HG03097 (cell line): ENCODE results near the gene CLEC12A.
"Not testable (repeated sequence)": the region's sequence is repeated elsewhere in the genome, so short reads cannot be mapped to it uniquely, and the experiment has no call there.

Experiments
- ATAC-seq: cut with Tn5 transposase; IDR thresholded peaks from one replicate; pipeline ENCODE4 v1.9.1; 2021; ENCODE audit not compliant: unreplicated experiment, low FRiP score

CLEC12A gene

DNA sequence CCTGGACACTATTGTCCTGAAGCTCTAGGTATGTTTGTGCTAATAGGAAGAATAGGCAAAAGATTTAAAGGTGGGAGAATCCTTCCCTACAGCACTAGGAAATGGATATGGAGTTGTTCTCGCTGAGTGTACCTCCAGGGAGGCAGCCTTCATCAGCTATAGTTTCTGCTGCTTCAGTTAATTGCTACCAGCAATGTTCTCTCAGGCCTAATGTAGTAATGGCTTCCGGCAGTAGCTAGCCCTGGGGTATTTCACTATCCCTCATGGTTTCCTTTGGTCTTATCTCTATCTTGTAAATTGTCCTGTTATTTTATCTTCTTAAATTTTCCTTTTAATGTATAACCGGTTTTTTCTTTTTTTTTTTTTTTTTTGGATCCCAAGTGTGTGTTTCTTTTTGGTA is 9.3 kb upstream of the CLEC12A start:
- ATAC-seq, result no peak

DNA sequence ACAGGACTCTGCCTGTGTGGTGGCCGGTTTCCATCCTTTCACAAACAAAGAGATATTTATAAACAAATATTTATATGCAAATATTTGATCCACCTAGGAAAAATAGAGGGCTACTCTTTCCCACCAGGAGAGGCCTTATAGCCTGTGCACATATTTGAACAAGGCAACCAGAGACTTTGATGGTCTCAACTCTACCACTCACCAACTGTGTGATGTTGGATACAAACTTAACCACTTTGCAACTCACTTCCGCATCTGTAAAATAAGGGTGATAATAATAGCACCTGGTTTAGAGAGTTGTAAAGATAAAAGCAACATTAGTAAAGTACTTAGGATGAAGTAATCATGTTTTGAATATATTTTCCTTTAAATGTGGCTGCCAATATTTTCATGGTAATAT is 1.5 kb upstream of the CLEC12A start:
- ATAC-seq, result no peak

DNA sequence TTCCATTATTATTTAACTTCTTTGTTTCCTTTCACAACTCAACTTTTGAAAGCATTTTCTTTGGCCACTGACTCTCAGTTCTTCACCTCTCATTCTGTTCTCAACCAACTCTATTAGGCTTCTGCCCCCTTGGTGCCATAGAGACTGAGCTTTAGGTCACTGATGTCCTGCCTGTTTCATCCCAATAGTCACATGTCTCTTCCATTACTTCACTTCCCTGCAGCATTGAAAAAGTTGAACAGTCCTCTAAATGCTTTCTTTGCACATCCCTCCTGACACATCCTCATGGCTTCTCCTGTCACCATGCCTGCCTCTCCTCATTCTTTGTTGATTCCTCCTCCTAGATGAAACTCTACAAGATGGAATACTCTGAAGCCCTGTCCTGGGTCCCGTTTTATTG is 2.7 kb downstream of the CLEC12A start:
- ATAC-seq, result no peak

DNA sequence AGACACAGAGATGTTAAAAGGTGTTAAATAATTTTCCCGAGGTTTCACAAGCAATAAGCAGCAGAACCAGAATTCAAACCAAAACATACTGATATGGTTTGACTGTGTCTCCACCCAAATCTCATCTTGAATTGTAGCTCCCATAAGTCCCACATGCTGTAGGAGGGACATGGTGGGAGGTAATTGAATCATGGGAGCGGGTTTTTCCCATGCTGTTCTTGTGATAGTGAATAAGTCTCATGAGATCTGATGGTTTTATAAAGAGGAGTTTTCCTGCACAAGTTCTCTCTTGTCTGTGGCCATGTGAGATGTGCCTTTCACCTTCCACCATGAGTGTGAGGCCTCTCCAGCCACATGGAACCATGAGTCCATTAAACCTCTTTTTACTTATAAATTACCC is 3.5 kb downstream of the CLEC12A start:
- not testable (repeated sequence) for ATAC-seq

DNA sequence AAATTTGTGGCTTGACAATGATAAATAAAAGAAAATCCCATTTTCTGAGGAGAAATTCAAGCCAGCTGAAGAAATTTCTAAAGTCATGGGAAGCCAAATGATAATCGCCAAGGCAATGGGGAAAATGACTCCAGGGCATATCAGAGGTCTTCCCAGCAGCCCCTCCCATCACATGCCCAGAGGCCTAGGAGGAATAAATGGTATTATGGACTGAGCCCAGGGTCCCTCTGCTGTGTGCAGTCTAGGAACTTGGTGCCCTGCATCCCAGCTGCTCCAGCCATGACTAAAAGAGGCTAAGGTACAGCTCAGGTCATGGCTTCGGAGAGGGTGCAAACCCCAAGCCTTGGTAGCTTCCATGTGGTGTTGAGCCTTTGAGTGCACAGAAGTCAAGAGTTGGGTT is 4.4 kb downstream of the CLEC12A start:
- no peak for ATAC-seq

DNA sequence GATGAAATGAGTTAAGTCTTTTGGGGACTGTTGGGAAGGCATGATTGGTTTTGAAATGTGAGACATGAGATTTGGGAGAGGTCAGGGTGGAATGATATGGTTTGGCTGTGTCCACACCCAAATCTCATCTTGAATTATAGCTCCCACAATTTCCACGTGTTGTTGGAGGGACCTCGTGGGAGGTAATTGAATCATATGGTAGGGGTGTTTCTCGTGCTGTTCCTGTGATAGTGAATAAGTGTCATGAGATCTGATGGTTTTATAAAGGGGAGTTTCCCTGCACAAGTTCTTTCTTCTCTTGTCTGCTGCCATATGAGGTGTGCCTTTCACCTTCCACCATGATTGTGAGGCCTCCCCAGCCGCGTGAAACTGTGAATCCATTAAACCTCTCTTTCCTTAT is 5.4 kb downstream of the CLEC12A start:
- ATAC-seq, result not testable (repeated sequence)

DNA sequence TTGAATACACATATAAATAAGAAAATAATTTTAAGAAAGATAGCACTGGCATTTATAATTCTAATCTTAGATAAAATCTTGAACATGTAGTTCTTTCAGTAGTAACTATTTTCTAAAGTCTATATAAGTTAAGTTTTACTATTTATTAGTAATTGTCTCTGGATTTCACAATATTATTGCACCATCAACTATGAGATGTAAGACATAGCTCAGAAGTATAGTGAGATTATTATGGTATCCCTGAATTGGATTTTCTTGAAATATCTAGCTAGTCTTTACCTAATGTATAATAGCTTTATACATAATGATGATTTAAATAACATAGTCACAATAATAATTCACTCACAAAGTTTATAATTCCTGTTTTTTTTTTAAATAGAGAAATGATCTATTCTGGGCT is 6.7 kb downstream of the CLEC12A start:
- no peak for ATAC-seq

DNA sequence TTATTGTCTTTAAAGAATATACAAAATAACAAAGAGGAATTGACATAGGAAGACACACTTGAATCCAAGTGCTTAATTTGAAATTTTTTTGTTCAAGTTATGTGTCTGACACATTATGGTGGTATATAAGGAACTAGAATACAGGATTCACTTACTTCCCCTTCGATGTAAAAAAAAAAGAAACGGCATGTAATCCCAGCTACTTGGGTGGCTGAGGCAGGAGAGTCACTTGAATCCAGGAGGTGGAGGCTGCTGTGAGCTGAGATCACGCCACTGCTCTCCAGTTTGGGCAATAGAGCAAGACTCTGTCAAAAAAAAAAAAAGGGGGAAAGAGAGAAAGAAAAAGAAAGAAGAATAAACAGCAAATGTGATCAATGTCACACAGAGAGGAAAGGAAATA is 8.9 kb downstream of the CLEC12A start:
- ATAC-seq, result no peak

DNA sequence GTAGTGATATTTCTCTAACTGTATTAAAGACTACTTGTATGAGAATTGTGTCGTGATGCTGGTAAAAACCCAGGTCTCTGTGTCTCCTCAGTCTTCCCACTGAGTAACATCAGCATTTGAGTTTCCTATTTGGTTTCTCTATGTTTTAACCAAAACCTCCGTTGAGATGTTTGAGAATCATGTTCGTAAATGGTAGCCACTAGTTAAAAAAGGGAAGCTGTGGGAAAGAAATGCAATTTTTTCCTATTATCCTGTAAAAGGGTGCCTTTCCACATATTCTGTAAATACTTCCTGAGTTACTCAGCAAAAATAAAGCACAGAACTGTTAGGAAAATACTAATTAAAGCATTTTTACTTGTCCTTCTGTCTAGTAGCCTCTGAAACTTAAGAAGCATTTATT is 20.7 kb downstream of the CLEC12A start:
- no peak for ATAC-seq

DNA sequence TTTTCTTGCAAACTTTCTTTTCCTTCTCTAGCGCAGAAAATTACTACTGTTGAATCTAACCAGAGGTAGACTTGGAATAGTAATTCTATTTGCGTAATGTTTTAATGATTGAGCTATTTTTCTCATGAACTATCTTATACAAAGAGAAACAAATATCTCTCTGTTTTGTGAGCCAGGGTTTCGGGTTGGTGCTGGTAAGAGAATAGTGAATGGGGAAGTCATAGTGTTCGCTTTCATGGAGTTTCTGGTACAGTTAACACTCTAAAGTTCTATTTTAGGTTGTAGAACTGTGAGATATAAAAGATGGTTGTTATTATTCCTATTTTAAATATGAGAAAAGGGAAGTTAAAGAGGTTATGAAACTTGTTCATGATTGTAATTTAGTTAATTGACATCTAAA is 21.1 kb downstream of the CLEC12A start:
- ATAC-seq, result no peak

DNA sequence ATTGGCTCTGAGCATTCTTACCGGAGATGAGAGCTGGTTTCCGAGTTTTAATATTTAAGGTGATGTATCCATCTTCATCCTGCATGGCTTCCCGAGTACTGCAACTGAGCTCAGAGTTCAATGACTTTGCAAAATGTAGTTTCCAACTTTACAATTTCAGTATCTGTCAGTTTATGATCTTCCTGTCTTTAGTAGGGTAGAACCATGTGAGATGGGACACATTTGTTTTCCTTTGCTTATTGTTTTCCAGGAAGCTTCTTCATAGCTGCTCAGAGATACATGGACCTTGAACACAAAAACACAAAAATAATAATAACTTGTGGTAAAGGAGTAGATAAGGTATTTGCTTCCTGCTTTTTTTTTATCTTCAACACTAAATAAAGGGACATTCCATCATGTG is 27.8 kb downstream of the CLEC12A start, which contains the start of gene CLEC1B:
TSS of gene CLEC1B (minus strand) at position 106 of the 400 bp plus-strand sequence. CDS start at position 85, 21 bp downstream.
- ATAC-seq, result no peak

DNA sequence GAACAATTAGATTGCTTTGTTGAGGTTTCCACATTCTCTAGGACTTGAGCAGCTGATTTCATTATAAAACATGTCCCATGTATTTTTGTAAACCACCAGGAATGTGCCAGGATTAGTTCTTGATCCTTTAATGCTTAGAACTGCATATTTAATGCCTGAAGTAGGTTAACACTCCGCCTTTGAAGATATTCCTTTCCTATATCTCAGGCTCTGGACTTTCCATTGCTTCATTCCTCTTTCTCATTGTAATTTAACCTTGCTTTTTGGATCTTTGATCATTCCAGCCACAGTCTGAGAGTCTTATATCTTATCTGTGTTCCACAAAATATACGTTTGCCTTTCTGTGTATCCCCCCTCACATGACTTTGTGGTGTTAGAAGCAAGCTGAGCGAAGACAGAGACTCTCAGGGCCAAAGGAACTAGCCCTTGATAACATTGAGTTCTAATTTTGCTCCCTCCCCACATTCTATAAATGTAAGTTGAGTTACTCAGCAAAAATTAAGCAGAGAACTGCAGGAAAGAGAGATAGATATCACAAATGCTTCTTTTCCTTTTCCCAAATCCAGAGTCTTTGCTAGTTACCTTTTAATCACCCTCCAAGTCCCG is 30.1 kb downstream of the CLEC12A start:
- ATAC-seq, result no peak

DNA sequence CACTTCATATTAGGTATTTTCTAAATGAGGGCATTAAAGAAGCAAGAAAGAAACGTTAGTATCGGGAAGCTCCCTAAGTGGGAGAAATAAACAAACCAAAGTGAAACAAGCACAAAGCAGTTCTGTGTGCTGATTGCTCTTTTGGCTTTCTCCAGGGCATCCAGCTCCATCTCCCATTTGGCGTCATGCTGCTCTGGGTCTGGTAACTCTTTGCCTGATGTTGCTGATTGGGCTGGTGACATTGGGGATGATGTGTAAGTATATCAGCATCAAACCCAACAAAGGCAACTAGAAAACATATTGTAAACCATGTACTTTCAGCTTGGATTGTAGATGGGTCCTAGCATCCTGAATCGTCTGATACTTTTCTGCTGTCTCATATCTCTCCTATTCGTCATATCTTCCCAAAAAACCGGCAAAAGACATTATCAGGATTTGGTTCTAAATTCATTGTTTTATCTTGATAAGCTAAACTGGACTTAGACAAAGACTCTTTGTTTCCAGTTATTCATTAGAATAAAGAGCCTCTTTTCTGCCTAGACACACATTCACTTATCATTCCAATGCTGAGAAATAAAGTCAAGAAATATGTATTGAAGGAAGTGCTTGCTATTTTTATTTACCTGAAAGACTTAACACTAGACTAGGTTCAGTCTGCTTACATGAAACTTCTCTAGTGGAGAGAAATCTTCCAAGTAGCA is 41.6 kb downstream of the CLEC12A start:
- no peak for ATAC-seq

DNA sequence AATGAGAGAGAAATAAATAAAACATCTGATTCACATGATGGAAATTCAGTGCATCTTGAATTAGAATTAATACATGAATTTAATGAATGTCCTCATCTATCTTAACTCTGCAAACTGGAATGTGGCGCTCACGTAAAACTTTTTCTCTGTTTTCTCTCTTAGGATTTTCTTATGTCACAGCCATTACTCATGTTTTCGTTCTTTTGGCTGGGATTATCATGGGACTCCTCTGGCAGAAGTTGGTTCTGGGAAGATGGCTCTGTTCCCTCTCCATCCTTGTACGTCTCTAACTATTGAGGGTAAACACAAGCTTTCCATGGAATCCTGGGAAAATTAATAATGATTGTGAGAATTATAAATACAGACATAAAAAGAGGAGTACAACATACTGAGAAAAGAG is 44.2 kb downstream of the CLEC12A start:
- no peak for ATAC-seq

DNA sequence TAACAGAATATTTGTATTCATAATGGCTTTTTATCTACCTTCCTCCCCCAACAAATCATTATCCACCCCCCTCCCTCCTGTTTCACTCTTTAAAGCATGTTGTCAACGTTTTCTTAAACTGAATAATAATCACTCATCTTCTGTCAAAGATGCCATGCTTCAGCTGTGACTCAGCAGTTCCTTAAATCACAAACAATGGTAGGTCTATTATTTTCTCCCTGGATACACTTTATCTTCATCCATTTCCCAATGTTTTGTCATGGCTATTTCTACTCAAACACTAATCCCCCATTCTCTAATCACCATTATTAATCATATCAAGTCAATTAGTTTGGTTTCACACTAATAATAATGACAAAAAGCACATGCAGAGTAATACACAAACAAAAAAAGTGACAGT is 45.7 kb downstream of the CLEC12A start:
- no peak for ATAC-seq

DNA sequence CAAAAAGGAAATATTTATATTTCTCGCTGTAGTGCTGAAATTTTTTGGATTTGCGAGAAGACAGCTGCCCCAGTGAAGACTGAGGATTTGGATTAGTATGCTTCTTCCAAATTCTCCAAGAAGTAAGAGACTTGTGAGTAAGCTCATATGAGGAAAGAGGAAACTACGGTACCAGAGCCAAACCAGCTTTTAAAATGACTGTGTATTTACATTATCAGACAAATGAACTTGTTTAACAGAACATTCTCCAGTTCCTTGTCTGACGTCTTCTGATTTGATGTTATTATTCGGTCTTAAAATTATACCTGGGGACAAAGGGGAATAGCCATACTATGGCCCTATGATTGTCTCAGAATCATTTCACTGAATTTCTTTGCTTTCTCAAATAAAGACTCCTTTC is 47.2 kb downstream of the CLEC12A start:
- no peak for ATAC-seq

DNA sequence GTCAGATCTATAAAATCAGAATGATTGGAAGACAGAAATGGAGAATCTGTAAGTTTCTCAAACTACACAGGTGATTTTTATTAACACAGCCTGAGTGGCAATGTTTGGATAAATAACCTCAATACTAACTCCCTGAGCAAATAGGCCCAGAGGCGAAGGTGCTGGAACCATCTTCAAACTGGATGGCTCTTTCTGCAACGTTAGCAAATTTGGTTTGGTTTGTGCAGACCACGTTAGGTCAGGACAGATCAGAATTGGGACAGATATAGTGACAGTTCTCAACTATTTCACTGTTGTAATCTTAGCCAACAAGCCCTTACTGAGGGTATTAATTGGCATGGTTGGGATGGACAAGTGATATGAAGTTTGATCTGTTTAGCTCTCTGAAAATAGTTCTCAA is 50.1 kb downstream of the CLEC12A start:
- ATAC-seq, result no peak

DNA sequence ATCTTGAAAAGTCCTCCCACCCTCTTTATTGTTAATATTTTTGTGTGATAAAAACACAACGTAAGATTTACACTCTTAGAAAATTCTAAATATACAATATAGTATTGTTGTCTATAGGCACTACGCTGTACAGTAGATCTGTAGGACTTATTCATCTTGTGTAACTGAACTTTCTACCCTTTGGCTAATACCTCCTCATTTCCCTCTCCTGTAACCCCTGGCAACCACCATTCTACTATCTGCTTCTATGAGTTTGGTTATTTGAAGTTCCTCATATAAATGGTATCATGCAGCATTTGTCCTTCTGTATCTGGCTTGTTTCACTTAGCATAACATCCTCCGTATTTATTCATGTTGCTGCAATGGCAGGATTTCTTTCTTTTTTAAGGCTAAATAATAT is 54.0 kb downstream of the CLEC12A start:
- no peak for ATAC-seq

DNA sequence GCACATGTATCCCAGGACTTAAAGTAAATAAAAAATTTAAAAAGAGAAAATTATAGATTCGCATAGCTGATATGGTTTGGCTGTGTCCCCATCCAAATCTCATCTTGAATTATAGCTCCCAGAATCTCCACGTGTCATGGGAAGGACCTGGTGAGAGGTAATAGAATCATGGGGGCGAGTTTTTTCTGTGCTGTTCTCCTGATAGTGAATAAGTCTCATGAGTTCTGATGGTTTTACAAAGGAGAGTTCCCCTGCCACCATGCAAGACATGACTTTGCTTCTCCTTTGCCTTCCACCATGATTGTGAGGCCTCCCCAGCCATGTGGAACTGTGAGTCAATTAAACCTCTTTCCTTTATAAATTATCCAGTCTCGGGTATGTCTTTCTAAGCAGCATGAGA is 55.5 kb downstream of the CLEC12A start:
- ATAC-seq, result not testable (repeated sequence)

DNA sequence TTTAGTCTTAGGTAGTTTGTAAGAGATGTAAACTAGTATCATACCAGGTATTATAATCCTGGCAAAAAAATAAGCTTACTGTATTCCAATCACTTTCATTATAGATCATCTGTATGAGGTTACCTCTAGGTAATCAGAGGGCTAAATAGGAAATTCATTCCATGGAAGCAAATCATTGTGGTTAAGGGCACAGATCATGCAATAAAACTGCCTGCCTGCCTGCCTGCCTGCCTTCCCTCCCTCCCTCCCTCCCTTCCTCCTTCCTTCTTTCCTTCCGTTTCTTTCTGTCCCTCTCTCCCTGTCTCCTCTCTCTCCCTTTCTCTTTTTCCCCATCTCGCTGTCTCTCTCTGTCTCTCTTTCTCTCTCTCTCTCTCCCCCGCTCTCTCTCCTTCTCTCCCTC is 56.1 kb downstream of the CLEC12A start:
- no peak for ATAC-seq

DNA sequence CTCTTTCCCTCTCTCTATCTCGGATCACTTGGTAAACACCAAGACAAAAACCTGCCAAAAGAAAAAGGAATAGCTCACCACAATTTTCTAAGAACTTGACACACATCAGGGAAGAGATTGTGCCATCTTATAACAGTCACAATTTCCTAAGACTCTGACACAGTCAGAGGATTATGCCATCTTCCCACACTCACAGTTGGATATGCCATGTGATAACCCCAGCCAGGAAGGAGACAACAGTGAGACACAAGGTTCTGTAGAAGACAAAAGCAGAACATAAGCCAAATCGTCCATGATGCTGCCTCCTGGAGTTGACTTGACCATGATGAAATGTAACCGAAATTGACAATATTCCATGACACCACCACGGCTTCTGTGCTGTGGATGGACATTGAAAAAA is 56.5 kb downstream of the CLEC12A start:
- no peak for ATAC-seq

DNA sequence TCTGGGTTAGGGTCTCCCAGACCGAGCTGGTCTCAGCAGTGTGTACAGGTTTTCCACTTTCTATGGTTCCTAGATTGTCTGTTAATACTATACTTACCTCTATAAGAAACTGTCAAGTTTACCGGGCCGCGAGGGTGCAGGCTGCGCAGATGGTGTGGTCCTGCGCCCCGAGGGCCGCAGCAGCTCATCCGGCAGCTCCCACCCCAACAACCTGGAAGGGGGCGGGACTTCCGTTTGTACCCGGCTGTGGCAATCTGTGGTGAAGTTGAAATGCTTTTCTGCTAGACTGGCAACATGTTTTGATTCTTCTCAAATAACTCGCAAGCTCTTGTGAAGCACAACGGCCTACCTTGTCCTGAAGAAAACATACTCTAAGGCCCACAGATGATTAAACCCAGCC is 59.2 kb downstream of the CLEC12A start, which contains the start of gene CLEC9A:
TSS of gene CLEC9A (plus strand) at position 237 of the 400 bp plus-strand sequence. CDS start 22,006 bp downstream, outside the sequence.
- no peak for ATAC-seq
